Testis (tissue), 3 donors: Measurements from ENCODE around the gene MON2. TPM values are rescaled to one million over a fixed set of nuclear protein-coding genes. Genes with fewer than 3 reads are reported as not detected.
"Not testable (repeated sequence)": the region's sequence is repeated elsewhere in the genome, so short reads cannot be mapped to it uniquely, and the experiment has no call there.

Experiments
- DNase-seq: peaks from one replicate; pipeline ENCODE4 v3.0.0-alpha.2; 2019
- H3K27ac ChIP-seq, 2 donors: fragments of 200-600 bp; sonication (generic); one replicate each; pipeline ENCODE4 v1.5.1; 2019
- H3K27me3 ChIP-seq: fragments of 200-600 bp; sonication (generic); one replicate; pipeline ENCODE4 v1.5.1; 2019
- H3K36me3 ChIP-seq: fragments of 200-600 bp; sonication (generic); one replicate; pipeline ENCODE4 v1.5.1; 2017; ENCODE audit warnings: low read depth; ENCODE audit errors: missing control alignments
- H3K4me1 ChIP-seq: fragments of 200-600 bp; sonication (generic); one replicate; pipeline ENCODE4 v1.5.1; 2019
- H3K4me3 ChIP-seq, 2 donors: fragments of 200-600 bp; sonication (generic); one replicate each; pipeline ENCODE4 v1.5.1; 2017 to 2019
- H3K9me3 ChIP-seq: fragments of 200-600 bp; sonication (generic); one replicate; pipeline ENCODE4 v1.5.1; 2017
- CTCF ChIP-seq, 3 experiments: fragments of 450-650 bp in 2 of 3; fragments of 200-600 bp in 1 of 3; sonication (generic) in 1 of 3; IDR thresholded peaks; one replicate each; pipeline ENCODE4 v1.5.1; 2016 to 2019; ENCODE audit warnings: antibody characterized with exemption in 3 of 3, mild to moderate bottlenecking in 2 of 3, moderate library complexity in 1 of 3
- POLR2A ChIP-seq: fragments of 450-650 bp; IDR thresholded peaks from one replicate; pipeline ENCODE4 v1.6.1; 2017; ENCODE audit warnings: antibody characterized with exemption, mild to moderate bottlenecking, moderate library complexity
- WGBS, 2 donors: methylation state at CpG; one replicate each; pipeline ENCODE4 v1.1.5; 2018; 5-methylcytosine and 5-hydroxymethylcytosine counted together
- intact Hi-C: fragments of 100-400 bp; cut with DNase I; formaldehyde crosslinking; loops from one replicate; pipeline ENCODE4 v1.15.1; 2023; ENCODE audit warnings: low total_unique reads
- polyA plus RNA-seq: library from polyadenylated mRNA; stranded (reverse); fragments of 350-450 nt; fragmentation: Illumina TruSeq; extraction: RNeasy Lipid Tissue Mini Kit (QIAGEN cat#74804); gene quantifications from one replicate; pipeline ENCODE4 v1.2.3, GENCODE V29; 2014; ENCODE audit warnings: low read depth, low replicate concordance; ENCODE audit not compliant: insufficient read depth
- total RNA-seq, 2 donors: library from RNA; depleted of rRNA; stranded (reverse); fragments of >200 nt; gene quantifications; one replicate each; pipeline ENCODE4 v1.2.3, GENCODE V29; 2016

The MON2 gene
- total and polyA plus RNA-seq, 3 donors from 2014 or later, result 22.8 to 98.4 (median 90.1) TPM

GRCh38 chr12:62540354-62540753 is 73.7 kb downstream of the MON2 start:
- H3K36me3 ChIP-seq, result no peaks in the 10 kb centered on the region
- intact Hi-C loops, result no loop called here
- no peak overlapping the region for H3K27ac ChIP-seq
- no peaks in the 10 kb centered on the region for H3K27me3 ChIP-seq
- H3K4me1 ChIP-seq, result peaks cover 7% of the 10 kb centered on the region
- 67 to 72% methylated on average over 2 of the region's 2 CpGs for WGBS, 2 donors
- no peaks in the 10 kb centered on the region for H3K9me3 ChIP-seq
- no peak for DNase-seq
- TF ChIP-seq CTCF (IDR thresholded peaks at IDR 0.05), result no peak
- TF ChIP-seq POLR2A, result no peak
- H3K4me3 ChIP-seq, result no peak overlapping the region

DNA sequence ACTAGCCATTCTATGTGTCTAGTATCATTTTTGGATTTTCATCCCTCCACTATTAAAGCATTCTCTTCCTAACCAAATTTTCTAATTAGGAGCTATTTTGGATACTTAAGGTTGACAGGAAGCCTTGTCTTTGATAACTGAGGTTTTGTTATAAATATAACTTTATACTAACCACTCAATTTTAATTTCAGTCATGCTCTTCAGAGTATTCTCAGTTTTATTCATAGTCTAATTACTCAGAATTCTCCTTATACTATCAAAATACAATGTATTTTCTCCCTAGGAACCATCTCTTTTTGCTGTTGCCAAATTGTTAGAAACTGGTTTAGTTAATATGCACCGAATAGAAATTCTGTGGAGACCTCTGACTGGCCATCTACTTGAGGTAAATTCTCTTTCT is 76.2 kb downstream of the MON2 start:
- Histone ChIP-seq H3K4me1 (peaks cover 2% of the 10 kb centered on the region), H3K27me3 (no peaks in the 10 kb centered on the region), H3K4me3 (no peak overlapping the region), H3K36me3 (no peaks in the 10 kb centered on the region), H3K9me3 (no peaks in the 10 kb centered on the region), H3K27ac (no peak overlapping the region)
- intact Hi-C loops, result no loop called here
- TF ChIP-seq POLR2A, result no peak
- no peak for TF ChIP-seq CTCF (IDR thresholded peaks at IDR 0.05)
- 95 to 98% methylated on average over 1 of the region's 1 CpG for WGBS, 2 donors
- no peak for DNase-seq

DNA sequence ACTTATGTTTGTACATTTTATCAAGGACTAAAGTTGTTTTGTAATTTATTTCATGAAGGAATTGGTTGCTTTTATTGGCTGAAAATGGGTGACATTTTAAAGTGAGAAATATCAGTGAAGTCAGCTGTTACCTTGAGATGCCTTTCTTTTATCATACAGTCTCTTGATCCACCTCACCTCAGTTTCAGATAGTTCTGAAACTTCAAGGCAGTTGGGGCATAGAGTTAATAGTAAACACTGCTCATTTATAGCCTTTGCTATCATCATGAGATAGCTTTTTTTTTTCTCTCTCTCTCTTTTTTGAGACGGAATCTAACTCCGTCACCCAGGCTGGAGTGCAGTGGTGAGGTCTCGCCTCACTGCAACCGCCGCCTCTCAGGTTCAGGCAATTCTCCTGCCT is 76.7 kb downstream of the MON2 start:
- H3K4me1 ChIP-seq, result no peaks in the 10 kb centered on the region
- H3K4me3 ChIP-seq, result no peak overlapping the region
- H3K27ac ChIP-seq, result no peak overlapping the region
- no peaks in the 10 kb centered on the region for H3K27me3 ChIP-seq
- no peaks in the 10 kb centered on the region for H3K36me3 ChIP-seq
- no peak for DNase-seq
- intact Hi-C loops, result no loop called here
- no peak for TF ChIP-seq POLR2A
- TF ChIP-seq CTCF (IDR thresholded peaks at IDR 0.05), result no peak
- H3K9me3 ChIP-seq, result no peaks in the 10 kb centered on the region
- WGBS, 2 donors, result 87 to 94% methylated on average over 5 of the region's 5 CpGs

DNA sequence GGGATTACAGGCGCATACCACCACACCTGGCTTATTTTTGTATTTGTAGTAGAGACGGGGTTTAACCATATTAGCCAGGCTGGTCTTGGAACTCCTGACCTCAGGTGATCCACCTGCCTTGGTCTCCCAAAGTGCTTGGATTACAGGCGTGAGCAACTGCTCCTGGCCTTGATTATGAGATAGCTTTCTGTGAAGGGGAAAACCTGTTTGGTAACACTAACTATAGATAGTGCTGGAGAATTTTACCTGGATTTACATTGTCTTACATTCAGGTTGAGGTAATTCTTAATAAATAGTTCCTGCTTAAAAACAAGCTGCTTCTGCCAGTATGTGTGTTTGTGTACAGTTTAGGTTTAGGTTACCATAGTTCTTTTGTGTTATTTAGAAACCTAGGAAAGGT is 77.1 kb downstream of the MON2 start:
- DNase-seq, result no peak
- Histone ChIP-seq H3K27ac (no peak overlapping the region), H3K36me3 (no peaks in the 10 kb centered on the region), H3K4me3 (no peak overlapping the region), H3K4me1 (no peaks in the 10 kb centered on the region), H3K9me3 (no peaks in the 10 kb centered on the region), H3K27me3 (no peaks in the 10 kb centered on the region)
- intact Hi-C loops, result no loop called here
- TF ChIP-seq CTCF (IDR thresholded peaks at IDR 0.05) (no peak), POLR2A (no peak)
- WGBS, 2 donors, result 74 to 80% methylated on average over 3 of the region's 3 CpGs

DNA sequence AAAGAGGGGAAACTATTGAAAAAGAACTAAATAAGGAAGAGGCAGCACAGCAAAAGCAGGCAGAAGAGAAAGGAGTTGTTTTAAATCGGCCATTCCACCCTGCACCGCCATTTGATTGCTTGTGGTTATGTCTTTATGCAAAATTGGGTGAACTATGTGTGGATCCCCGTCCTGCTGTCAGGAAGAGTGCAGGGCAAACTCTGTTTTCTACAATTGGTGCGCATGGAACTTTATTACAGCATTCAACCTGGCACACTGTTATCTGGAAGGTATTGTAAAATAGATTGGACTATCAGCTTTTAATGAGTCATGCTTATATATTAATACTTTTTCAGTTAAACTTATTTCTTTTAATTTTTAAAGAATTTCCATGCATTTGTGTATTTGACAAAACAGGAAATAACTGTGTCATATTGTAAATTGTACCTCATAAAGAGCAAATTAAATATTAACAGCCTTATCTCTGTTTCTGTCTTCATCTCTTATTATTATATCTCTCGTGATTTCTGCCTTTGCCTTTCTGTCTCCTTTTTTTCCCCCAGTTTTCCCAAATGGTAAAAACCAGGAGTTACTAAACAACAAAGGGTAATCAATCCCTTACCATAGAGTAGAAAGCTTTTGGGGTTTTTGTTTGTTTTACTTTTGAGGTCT is 86.4 kb downstream of the MON2 start:
- H3K4me3 ChIP-seq, result no peak overlapping the region
- no peaks in the 10 kb centered on the region for H3K4me1 ChIP-seq
- intact Hi-C loops, result no loop called here
- H3K27me3 ChIP-seq, result no peaks in the 10 kb centered on the region
- no peaks in the 10 kb centered on the region for H3K9me3 ChIP-seq
- WGBS, 2 donors, result 94 to 96% methylated on average over 5 of the region's 5 CpGs
- no peaks in the 10 kb centered on the region for H3K36me3 ChIP-seq
- no peak for DNase-seq
- no peak overlapping the region for H3K27ac ChIP-seq
- TF ChIP-seq POLR2A, result no peak
- TF ChIP-seq CTCF (IDR thresholded peaks at IDR 0.05), result no peak

DNA sequence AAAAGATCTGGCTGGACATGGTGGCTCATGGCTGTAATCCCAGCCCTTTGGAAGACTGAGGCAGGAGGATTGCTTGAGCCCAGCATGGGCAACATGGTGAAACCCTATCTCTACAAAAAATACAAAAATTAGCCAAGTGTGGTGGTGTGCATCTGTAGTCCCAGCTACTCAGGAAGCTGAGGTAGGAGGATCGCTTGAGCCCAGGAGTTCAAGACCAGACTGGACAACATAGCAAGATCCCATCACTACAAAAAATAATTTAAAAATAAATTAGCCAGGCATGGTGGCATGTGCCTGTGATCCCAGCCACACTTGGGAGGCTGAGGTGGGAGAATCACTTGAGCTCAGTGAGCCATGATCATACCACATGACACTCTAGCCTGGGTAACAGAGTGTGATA is 92.7 kb downstream of the MON2 start:
- intact Hi-C loops, H3K27ac ChIP-seq, H3K9me3 ChIP-seq, DNase-seq, H3K4me1 ChIP-seq, H3K36me3 ChIP-seq, H3K4me3 ChIP-seq, H3K27me3 ChIP-seq: not testable (repeated sequence)
- 94 to 100% methylated on average over 1 of the region's 1 CpG for WGBS, 2 donors
